NT2/D1 (cell line): Measurements from ENCODE around the gene CGNL1.

ENCODE experiments used
- DNase-seq: peaks from one replicate; pipeline ENCODE4 v3.0.0-alpha.2; 2011; ENCODE audit warnings: low read depth, low spot score
- H3K27me3 ChIP-seq: 2 replicates; pipeline ENCODE4 v1.6.0; 2011; ENCODE audit warnings: mild to moderate bottlenecking; ENCODE audit not compliant: insufficient read length, insufficient read depth
- H3K36me3 ChIP-seq: 2 replicates; pipeline ENCODE4 v1.6.1; 2011; ENCODE audit warnings: mild to moderate bottlenecking, low read length, mixed read lengths; ENCODE audit not compliant: insufficient read depth, insufficient read length
- H3K4me1 ChIP-seq: 2 replicates; pipeline ENCODE4 v1.5.1; 2011; ENCODE audit not compliant: insufficient read depth, insufficient read length
- H3K4me3 ChIP-seq: 2 replicates; pipeline ENCODE4 v1.5.1; 2011; ENCODE audit warnings: low read depth; ENCODE audit not compliant: insufficient read length
- H3K9ac ChIP-seq: 2 replicates; pipeline ENCODE4 v1.6.0; 2011; ENCODE audit warnings: low read depth; ENCODE audit not compliant: insufficient read length
- H3K9me3 ChIP-seq: 2 replicates; pipeline ENCODE4 v1.5.1; 2011; ENCODE audit warnings: mild to moderate bottlenecking, low read length; ENCODE audit not compliant: insufficient read depth
- SUZ12 ChIP-seq: IDR thresholded peaks from 2 replicates; pipeline ENCODE4 v1.6.1; 2011; ENCODE audit not compliant: insufficient read length, insufficient read depth; ENCODE audit errors: extremely low read depth
- YY1 ChIP-seq: IDR thresholded peaks from 2 replicates; pipeline ENCODE4 v1.6.1; 2011; ENCODE audit not compliant: insufficient read length, insufficient read depth
- ZNF274 ChIP-seq: IDR thresholded peaks from 2 replicates; pipeline ENCODE4 v1.6.1; 2011; ENCODE audit warnings: mild to moderate bottlenecking, low read depth, low read length

The CGNL1 gene

GRCh38 chr15:57364282-57365007 is 11.9 kb upstream of the CGNL1 start:
- TF ChIP-seq YY1 = no peak
- no peak for TF ChIP-seq SUZ12
- no peak for TF ChIP-seq ZNF274
- Histone ChIP-seq H3K9me3 (no peaks in the 10 kb centered on the region), H3K4me3 (no peak overlapping the region), H3K4me1 (peaks cover 2% of the 10 kb centered on the region), H3K9ac (peak overlapping the region; percentile 36), H3K27me3 (no peaks in the 10 kb centered on the region), H3K36me3 (no peaks in the 10 kb centered on the region)
- DNase-seq = no peak

DNA sequence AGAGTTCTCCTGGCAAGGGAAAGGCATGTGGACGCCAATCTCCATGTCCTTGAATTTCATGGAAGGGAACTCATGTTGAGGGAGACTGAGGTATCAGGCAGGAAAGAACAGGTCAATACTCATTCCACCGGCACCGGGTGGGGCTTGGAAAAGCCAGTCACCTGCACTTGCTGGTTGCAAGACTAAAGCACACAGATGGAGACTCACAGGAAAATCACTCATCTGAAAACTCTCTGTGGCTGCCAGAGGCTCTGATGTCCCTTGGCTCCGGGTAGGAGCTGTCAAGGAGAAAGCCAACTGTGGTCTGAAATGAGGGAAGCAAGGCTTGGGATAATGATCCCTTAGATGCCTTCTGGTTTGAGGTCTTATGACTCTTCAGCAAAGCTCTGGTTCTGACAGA is 8.7 kb upstream of the CGNL1 start:
- no peaks in the 10 kb centered on the region for H3K9me3 ChIP-seq
- peaks cover 6% of the 10 kb centered on the region for H3K4me1 ChIP-seq
- no peak overlapping the region for H3K9ac ChIP-seq
- TF ChIP-seq ZNF274 (no peak), YY1 (no peak), SUZ12 (no peak)
- H3K4me3 ChIP-seq = no peak overlapping the region
- no peaks in the 10 kb centered on the region for H3K27me3 ChIP-seq
- no peaks in the 10 kb centered on the region for H3K36me3 ChIP-seq
- DNase-seq = no peak

GRCh38 chr15:57370929-57371328 is 5.4 kb upstream of the CGNL1 start:
- H3K36me3 ChIP-seq = no peaks in the 10 kb centered on the region
- DNase-seq = no peak
- H3K4me3 ChIP-seq = no peak overlapping the region
- peaks cover 20% of the 10 kb centered on the region for H3K27me3 ChIP-seq
- H3K9ac ChIP-seq = no peak overlapping the region
- peaks cover 4% of the 10 kb centered on the region for H3K4me1 ChIP-seq
- TF ChIP-seq ZNF274 = no peak
- TF ChIP-seq SUZ12 = no peak
- no peak for TF ChIP-seq YY1
- H3K9me3 ChIP-seq = no peaks in the 10 kb centered on the region

- Histone ChIP-seq H3K27me3 (peaks cover 26% of the 10 kb centered on the region), H3K36me3 (no peaks in the 10 kb centered on the region), H3K4me3 (no peak overlapping the region), H3K9ac (no peak overlapping the region), H3K9me3 (no peaks in the 10 kb centered on the region), H3K4me1 (peaks cover 6% of the 10 kb centered on the region)
- no peak for DNase-seq
- TF ChIP-seq SUZ12 = no peak
- TF ChIP-seq ZNF274 = no peak
- no peak for TF ChIP-seq YY1
Measured at GRCh38 chr15:57373251-57373881, 2.9 kb upstream of the CGNL1 start.

DNA sequence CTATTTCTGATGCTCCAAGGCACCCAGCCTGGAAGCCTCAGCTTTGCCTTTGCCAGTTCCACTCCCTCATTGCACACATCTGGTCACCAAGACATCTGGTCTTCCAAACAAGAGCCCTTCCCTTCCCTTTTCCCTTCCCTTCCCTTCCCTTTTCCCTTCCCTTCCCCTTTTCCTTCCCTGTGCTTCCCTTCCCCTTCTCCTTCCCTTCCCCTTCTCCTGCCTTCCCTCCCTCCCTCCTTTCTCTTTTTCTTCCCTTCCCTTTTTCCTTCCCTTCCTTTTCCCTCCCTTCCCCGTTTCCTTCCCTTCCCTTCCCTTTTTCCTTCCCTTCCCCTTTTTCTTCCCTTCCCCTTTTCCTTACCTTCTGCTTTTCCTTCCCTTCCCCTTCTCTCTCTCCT is 2.4 kb upstream of the CGNL1 start:
- Histone ChIP-seq H3K9ac (no peak overlapping the region), H3K4me3 (no peak overlapping the region), H3K9me3 (no peaks in the 10 kb centered on the region), H3K4me1 (peaks cover 6% of the 10 kb centered on the region), H3K36me3 (no peaks in the 10 kb centered on the region), H3K27me3 (peaks cover 26% of the 10 kb centered on the region)
- TF ChIP-seq ZNF274 = no peak
- no peak for TF ChIP-seq YY1
- no peak for TF ChIP-seq SUZ12
- DNase-seq = no peak

GRCh38 chr15:57376696-57377477 is 582 bp downstream of the CGNL1 start:
- H3K4me1 ChIP-seq = peaks cover 4% of the 10 kb centered on the region
- no peak for TF ChIP-seq ZNF274
- TF ChIP-seq YY1 = no peak
- no peak for TF ChIP-seq SUZ12
- no peaks in the 10 kb centered on the region for H3K9me3 ChIP-seq
- DNase-seq = no peak
- H3K4me3 ChIP-seq = peak overlapping the region; percentile 65
- H3K36me3 ChIP-seq = no peaks in the 10 kb centered on the region
- H3K27me3 ChIP-seq = peaks cover 26% of the 10 kb centered on the region
- peak overlapping the region; percentile 72 for H3K9ac ChIP-seq

GRCh38 chr15:57377478-57377847 is 1.2 kb downstream of the CGNL1 start:
- Histone ChIP-seq H3K9ac (no peak overlapping the region), H3K4me3 (peak overlapping the region; percentile 65), H3K27me3 (peaks cover 26% of the 10 kb centered on the region), H3K9me3 (no peaks in the 10 kb centered on the region), H3K36me3 (no peaks in the 10 kb centered on the region), H3K4me1 (peaks cover 2% of the 10 kb centered on the region)
- TF ChIP-seq YY1 = no peak
- TF ChIP-seq ZNF274 = no peak
- TF ChIP-seq SUZ12 = no peak
- no peak for DNase-seq
